ENCODE data around the gene FAM78A.
"Not testable (repeated sequence)": the region's sequence is repeated elsewhere in the genome, so short reads cannot be mapped to it uniquely, and the experiment has no call there.

DNA sequence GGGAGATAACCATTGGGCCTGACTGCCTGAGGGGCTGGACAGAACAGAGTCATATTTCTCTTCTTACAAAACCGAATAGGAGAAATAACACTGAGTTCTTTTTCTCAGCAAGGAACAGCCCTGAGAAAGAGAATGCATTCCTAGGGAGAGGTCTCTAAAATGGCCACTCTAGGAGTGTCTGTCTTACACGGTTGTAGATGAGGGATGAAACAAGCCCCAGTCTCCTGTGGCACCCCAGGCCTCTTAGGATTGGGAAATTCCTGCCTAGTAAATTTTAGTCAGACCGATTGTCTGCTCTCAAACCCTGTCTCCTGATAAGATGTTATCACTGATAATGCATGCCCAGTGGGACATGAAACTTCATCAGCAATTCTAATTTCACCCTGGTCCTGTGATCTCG is 64.4 kb downstream of the FAM78A start:
- TF ChIP-seq POLR2AphosphoS5, EP300, POLR2A (IDR thresholded peaks at IDR 0.05): not testable (repeated sequence)
- TF ChIP-seq, protein P1, sequence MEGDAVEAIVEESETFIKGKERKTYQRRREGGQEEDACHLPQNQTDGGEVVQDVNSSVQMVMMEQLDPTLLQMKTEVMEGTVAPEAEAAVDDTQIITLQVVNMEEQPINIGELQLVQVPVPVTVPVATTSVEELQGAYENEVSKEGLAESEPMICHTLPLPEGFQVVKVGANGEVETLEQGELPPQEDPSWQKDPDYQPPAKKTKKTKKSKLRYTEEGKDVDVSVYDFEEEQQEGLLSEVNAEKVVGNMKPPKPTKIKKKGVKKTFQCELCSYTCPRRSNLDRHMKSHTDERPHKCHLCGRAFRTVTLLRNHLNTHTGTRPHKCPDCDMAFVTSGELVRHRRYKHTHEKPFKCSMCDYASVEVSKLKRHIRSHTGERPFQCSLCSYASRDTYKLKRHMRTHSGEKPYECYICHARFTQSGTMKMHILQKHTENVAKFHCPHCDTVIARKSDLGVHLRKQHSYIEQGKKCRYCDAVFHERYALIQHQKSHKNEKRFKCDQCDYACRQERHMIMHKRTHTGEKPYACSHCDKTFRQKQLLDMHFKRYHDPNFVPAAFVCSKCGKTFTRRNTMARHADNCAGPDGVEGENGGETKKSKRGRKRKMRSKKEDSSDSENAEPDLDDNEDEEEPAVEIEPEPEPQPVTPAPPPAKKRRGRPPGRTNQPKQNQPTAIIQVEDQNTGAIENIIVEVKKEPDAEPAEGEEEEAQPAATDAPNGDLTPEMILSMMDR (IDR thresholded peaks at IDR 0.05), result not testable (repeated sequence)
